ENCODE data around the gene HOXB6. TPM values are rescaled to one million over a fixed set of nuclear protein-coding genes. Genes with fewer than 3 reads are reported as not detected.
A peak's percentile ranks its signal among the peaks of the same experiment; 100 is the strongest.

HOXB6 gene
- polyA plus RNA-seq = not detected

DNA sequence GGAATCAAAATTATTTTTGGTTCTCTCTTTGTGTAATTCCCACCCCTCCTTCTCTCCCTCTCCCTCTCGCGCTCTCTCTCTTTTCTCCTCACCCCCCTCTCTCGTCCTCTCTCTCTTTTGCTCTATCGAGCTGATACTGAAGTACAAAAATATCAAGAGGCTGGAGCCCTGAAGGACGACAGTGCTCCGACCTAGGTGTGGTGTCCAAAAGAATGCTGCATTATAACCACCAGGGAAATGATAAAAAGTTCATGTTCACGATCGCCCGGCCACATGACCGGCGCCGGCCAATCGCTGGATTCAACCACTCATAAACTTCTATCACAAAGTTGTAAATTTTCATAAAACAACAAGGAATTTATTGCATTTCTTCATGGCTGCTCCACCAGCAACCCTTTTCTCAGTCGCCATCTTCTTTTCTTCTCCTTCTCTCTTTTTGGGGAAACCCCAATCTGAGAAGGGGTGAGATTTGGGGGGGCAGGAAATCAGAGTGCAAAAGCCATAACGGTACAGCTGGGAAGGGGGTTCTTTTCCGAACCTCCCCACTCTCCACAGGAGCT lies at the start of gene HOXB6:
Gene HOXB6, minus strand, starts transcription at position 217 of the 560 bp plus-strand sequence. CDS start 6,836 bp downstream, outside the sequence.
- no peaks in the 10 kb centered on the region for H3K9me3 Mint-ChIP-seq
- H3K4me3 Mint-ChIP-seq = peak within 1 kb of the TSS; percentile 42 to 77 (median 70)
- peak within 1 kb of the TSS in 2 of 3 donors; percentile 39 to 56 for H3K27ac Mint-ChIP-seq
- peaks cover 2% of the 10 kb centered on the region for H3K36me3 Mint-ChIP-seq
- peaks cover 3 to 5% (median 3%) of the 10 kb centered on the region in 3 donors for H3K4me1 Mint-ChIP-seq
- peaks cover 60% of the 10 kb centered on the region for H3K27me3 Mint-ChIP-seq

DNA sequence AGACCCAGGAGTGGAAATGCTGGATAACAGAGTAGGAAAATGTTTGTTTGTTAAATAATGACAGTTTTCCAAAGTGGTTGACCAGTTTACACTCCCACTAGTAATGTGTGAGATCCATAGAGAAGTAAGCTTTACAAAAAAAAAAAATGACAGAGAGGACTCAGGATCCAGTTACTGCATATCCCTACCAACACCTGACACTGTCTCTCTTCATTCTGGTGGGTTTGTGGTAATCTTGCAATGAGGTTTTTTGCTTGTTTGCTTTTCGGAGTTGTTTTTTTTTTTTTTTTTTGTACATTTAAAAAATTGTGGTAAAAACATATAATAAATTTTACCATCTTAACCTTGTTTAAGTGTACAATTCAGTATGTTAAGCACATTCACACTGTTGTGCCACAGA lies 45.0 kb upstream of the HOXB6 start:
- H3K9me3 Mint-ChIP-seq = no peaks in the 10 kb centered on the region
- H3K36me3 Mint-ChIP-seq = peaks cover 3% of the 10 kb centered on the region
- H3K4me3 Mint-ChIP-seq = no peak overlapping the region
- no peak overlapping the region for H3K27ac Mint-ChIP-seq
- H3K4me1 Mint-ChIP-seq = peaks cover 8 to 18% (median 12%) of the 10 kb centered on the region in 3 donors
- peaks cover 33% of the 10 kb centered on the region for H3K27me3 Mint-ChIP-seq

DNA sequence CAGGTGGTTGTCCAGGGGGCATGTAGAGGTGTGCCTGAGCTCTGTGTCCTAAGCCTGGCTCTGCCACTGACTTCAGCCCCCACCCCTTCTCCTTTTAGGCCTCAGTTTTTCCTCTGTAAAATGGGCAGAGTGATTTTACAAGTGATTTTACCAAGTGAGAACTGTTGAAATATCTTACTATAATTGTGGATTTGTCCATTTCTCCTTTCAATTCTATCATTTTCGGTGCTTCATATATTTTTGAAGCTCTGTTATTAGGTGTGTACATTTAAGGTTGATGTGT lies 43.1 kb upstream of the HOXB6 start:
- no peak overlapping the region for H3K27ac Mint-ChIP-seq
- H3K36me3 Mint-ChIP-seq = peaks cover 5% of the 10 kb centered on the region
- H3K27me3 Mint-ChIP-seq = peaks cover 46% of the 10 kb centered on the region
- peak overlapping the region; percentile 70 to 96 (median 86) for H3K4me3 Mint-ChIP-seq
- peaks cover 8 to 18% (median 12%) of the 10 kb centered on the region in 3 donors for H3K4me1 Mint-ChIP-seq
- H3K9me3 Mint-ChIP-seq = no peaks in the 10 kb centered on the region

DNA sequence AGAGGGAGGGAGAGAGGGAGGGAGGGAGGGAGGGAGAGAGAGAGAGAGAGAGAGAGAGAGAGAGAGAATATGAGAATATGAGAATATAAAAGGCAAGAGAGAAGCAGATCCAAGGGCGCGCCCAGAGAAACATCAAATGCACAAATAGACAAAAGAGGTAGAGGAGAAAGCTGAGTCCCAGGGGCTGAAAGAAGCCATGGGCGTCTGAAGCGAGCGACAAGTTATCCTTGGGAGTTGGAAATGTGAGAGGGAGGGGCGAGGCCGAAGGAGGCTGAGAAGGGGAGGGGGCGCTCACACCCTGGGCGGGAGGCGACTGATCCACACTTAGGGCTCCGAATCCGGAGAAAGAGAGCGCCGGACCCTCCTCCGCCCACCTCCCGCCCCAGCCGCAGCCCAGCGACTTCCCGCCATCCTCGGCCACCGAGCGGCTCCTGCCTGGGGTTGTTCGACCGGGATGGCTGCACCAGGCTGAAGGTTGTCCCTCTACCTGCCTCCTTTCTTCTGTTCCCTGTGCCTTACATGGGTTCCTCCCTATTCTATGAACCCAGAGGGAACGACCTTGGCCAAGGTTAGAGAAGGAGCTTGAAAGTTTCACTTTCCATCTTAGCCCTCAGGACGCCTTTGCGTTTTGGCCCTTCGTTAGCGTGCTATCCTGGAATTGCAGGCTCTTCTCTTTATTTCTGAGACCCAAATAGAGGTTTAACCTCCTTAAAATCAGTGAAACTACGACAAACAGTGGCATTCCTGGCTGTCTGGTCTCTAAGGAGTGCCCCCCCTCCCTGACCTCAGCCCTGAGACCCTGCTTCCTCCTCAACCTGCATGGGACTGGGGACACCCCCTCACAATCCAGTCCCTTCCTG lies 42.5 kb upstream of the HOXB6 start:
- Mint-ChIP-seq H3K9me3 (no peaks in the 10 kb centered on the region), H3K4me1 (peaks cover 8 to 16% (median 11%) of the 10 kb centered on the region in 3 donors), H3K36me3 (peaks cover 5% of the 10 kb centered on the region), H3K27ac (no peak overlapping the region), H3K27me3 (peaks cover 51% of the 10 kb centered on the region), H3K4me3 (peak overlapping the region; percentile 70 to 96 (median 86))

DNA sequence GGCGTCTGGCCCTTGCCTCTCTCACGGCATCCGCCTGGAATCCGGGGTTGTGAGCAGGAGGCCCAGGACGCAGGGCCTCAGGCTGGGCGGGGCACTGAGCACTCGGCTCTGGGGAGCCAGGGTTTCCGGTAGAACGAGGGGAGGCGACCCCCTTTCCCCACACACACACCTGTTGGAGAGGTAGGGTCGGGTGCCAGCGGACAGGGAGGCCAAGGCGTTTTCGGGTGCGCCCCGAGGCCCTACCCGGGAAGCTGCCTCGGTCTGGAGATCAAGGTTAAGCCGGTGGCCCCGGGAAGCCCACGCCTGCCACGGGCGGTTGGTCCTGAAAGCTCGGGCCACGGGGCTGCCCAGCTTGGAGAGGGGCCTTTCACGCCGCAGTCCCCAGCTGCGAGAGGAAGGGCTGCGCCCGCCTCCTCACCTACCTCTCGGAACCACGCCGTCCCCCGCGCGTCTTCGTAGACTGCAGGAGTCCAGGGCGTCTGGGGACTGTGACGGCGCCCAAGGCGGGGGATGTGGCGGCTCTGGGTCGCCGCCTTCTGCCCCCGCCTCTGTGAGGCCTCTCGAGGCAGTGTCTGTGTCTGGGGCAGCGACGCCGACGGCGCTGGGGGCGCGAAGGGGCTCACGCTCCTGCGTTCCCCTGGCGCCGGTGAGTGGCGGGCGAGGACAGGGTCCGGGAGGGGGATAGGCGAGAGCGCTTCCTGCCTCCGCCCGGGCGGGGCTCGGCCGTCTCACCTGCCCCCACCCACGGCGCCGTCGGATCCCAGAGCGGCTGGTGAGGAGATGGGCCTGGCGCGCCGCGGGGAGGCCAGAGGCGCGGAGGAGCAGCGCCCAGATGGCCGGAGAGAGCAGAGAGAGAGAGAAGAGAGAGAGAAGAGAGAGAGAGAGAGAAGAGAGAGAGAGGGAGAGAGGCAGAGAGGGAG lies 41.7 kb upstream of the HOXB6 start:
- H3K9me3 Mint-ChIP-seq = peaks cover 0 to under 1% (median 0%) of the 10 kb centered on the region in 3 donors
- peaks cover 57% of the 10 kb centered on the region for H3K27me3 Mint-ChIP-seq
- H3K27ac Mint-ChIP-seq = no peak overlapping the region
- H3K4me3 Mint-ChIP-seq = peak overlapping the region; percentile 70 to 96 (median 86)
- H3K4me1 Mint-ChIP-seq = peaks cover 6 to 15% (median 9%) of the 10 kb centered on the region in 3 donors
- peaks cover 3% of the 10 kb centered on the region for H3K36me3 Mint-ChIP-seq

DNA sequence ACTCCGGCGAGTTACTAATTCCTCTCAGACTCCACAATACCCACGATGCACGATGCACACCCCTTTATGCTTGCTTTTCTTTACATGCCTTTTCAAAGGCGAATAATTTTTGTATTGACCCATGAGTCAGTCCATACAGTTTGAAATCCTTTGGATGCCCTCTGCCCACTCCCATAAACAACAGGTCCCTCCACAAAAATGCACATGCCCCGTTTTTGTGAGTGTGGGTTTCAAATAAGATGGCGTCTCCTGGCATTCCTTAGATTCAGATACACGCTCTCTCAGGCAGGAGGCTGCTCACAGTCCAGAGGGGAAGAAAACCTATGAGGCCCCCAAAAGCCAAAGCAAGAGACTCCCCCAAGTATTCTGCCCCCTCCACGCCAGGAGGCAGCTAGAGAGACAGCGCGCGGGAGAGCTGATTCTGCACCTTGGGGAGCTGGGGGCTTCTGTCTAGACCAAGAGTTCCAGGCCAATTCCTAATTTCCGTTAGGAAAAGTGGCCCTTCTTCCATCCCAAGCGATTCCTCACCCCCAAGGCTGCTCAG lies 40.9 kb upstream of the HOXB6 start:
- Mint-ChIP-seq H3K9me3 (peaks cover 0 to 2% (median 0%) of the 10 kb centered on the region in 3 donors), H3K4me3 (peak overlapping the region; percentile 49 to 71 (median 64)), H3K27ac (peak overlapping the region in 1 of 3 donors; percentile 20), H3K27me3 (peaks cover 61% of the 10 kb centered on the region), H3K36me3 (peaks cover 5% of the 10 kb centered on the region), H3K4me1 (peaks cover 6 to 15% (median 11%) of the 10 kb centered on the region in 3 donors)

DNA sequence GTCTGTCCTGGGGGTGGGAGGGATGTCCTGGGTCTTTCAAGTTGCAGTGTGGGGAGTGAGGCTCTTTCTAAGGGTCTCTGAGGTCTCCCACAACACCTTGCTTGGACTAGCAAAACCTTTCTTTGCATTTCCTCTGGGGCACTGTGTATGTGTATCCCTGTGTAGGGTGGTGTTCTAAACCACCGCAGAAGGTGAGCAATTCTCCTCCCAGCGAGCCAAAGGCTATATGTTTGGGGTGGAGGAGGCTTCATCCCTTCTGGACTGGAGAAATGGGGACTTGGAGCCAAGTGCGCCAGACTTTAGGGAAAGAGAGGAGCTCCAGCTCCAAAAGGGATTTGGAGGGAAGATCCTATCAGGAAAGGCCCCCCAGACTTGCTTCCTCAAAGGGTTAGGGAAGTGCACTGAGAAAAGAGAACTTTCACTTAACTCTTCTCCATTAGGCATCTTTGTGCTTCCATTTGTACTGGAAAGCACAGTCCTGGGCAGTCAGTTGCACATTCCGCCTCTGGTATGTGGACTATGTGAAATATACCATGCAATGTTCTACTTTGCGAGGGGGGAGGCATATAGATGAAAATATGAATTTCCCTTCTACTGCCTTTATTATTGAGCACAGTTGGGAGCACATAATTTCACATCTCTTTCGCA lies 40.2 kb upstream of the HOXB6 start:
- Mint-ChIP-seq H3K27ac (peak overlapping the region in 1 of 3 donors; percentile 20), H3K4me3 (peak overlapping the region in 3 of 4 donors; percentile 49 to 71 (median 56)), H3K36me3 (peaks cover 4% of the 10 kb centered on the region), H3K4me1 (peaks cover 5 to 15% (median 11%) of the 10 kb centered on the region in 3 donors), H3K27me3 (peaks cover 58% of the 10 kb centered on the region), H3K9me3 (peaks cover 0 to 2% (median 0%) of the 10 kb centered on the region in 3 donors)

DNA sequence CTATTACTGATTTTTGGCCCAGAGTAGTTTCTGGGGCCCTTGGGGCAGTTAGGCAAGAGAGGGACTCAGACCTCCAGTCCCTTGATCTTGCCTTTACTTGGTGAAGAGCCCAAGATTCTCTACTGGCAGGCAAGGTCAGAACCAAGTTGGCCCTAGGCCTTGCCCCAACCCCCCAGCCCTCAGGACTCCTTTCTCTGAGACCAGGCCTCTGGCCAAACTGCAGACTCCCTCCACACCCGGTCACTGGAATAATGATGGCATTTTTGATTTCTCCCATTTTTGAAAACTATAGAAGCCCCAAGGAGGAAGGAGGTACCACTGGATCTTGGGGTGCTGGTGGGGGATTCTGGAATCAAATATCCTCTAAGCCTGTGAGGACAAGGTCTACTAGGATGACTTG lies 39.4 kb upstream of the HOXB6 start:
- peaks cover 0 to 2% (median 0%) of the 10 kb centered on the region in 3 donors for H3K9me3 Mint-ChIP-seq
- H3K27ac Mint-ChIP-seq = no peak overlapping the region
- H3K36me3 Mint-ChIP-seq = peaks cover 4% of the 10 kb centered on the region
- H3K27me3 Mint-ChIP-seq = peaks cover 62% of the 10 kb centered on the region
- peak overlapping the region in 2 of 4 donors; percentile 37 to 65 for H3K4me3 Mint-ChIP-seq
- H3K4me1 Mint-ChIP-seq = peaks cover 4 to 15% (median 11%) of the 10 kb centered on the region in 3 donors

DNA sequence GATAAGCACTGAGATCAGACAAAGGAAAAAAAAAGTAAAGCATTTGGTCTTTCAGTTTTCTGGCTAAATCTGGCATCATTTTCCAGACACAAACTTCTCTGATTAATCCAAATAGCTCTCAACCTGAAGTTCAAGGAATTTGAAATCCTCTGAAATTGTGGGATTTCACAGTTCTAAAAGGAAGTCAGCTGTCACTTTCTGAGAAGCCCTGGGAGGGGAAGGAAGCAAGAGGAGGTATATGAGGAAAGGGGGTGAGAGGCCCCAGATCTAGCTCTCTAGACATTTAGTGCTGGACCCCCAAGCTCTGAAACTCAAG lies 38.9 kb upstream of the HOXB6 start:
- Mint-ChIP-seq H3K4me3 (peak overlapping the region in 1 of 4 donors; percentile 37), H3K27me3 (peaks cover 62% of the 10 kb centered on the region), H3K9me3 (peaks cover 0 to 2% (median 0%) of the 10 kb centered on the region in 3 donors), H3K27ac (no peak overlapping the region), H3K4me1 (peaks cover 4 to 15% (median 11%) of the 10 kb centered on the region in 3 donors), H3K36me3 (peaks cover 4% of the 10 kb centered on the region)

DNA sequence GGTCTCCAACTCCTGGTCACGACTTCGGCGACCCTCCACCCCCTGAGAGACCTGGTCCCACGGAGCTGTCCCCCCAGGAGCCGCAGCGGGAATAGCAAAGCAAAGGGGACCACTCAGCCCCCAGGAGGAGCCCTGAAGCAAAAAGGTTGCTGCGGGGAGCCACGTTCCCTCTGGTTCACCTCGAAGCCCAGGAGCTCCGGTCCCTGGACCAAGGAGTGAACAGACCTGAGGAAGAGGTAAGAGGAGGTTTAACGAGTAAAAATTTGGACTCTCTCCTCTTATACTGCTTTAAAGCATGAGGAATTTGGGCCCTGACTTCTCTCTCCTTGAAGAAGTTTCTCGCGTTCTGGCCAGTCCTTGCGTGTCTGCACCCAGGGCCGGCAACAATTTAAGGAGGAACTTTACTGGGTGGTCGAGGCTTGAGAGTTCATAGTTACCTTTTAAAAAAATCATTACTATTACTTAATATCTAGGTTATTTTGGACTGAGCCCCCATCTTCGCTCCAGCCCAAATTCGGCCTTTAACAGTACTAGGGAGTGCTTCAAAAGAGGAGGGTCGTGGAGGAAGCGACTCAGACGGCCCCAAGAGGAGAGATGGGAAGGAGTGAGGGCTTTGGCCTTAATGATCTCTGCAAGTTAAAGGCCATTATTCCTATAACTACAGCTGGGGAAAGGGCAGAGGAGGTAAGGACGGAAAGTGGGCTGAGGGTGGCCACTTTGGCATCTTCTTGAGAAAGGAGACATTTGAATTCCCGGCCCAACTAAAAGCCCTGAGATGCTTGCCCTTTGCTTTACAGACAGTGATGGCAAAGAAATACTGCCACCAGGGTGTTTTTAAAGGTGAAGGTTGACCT lies 38.3 kb upstream of the HOXB6 start:
- Mint-ChIP-seq H3K4me1 (peaks cover 4 to 12% (median 10%) of the 10 kb centered on the region in 3 donors), H3K27me3 (peaks cover 60% of the 10 kb centered on the region), H3K9me3 (peaks cover 0 to 2% (median 0%) of the 10 kb centered on the region in 3 donors), H3K36me3 (peaks cover 4% of the 10 kb centered on the region), H3K27ac (no peak overlapping the region), H3K4me3 (peak overlapping the region in 1 of 4 donors; percentile 37)

DNA sequence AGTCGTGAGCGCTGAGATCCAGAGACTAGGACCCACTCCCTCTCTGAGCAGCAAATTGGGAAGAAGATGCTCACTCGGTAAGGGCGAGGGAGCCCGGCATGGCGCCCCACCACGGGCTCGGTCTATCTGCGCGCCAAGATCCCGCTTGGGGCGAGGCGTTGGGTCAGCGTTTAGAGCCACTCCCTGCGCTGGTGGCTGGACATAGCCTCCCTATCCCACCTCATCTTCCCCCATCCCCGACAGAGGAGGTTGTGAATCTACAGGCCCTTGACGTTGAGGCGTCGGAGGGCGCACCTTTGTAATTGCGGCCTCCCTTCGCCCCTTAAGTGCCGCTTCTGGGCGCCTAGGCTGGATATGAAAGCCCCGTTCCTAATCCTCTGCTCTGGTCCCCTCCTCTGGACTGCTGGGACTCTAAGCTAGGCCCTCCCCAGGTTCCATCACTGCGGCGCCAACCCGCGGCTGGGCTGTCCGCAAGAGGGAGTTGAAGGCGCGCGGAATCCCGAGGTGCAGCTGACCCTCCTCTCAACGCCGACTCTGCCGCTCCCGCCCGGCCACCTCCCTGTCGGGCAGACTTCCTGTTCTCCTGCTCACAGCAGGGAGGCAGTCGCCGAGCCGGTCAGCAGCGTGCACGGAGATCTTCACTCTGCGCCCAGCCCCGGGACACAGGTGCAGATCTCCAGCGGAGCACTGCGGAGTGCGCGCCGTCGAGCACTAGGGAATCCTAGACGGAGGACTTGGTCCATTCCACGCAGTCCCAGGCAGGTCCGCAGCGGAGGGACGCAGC lies 37.5 kb upstream of the HOXB6 start:
- H3K4me1 Mint-ChIP-seq = peaks cover 2 to 11% (median 5%) of the 10 kb centered on the region in 3 donors
- H3K4me3 Mint-ChIP-seq = no peak overlapping the region
- H3K27ac Mint-ChIP-seq = peak overlapping the region in 2 of 3 donors; percentile 1 to 10
- peaks cover 0 to 2% (median 0%) of the 10 kb centered on the region in 3 donors for H3K9me3 Mint-ChIP-seq
- H3K36me3 Mint-ChIP-seq = peaks cover 4% of the 10 kb centered on the region
- peaks cover 67% of the 10 kb centered on the region for H3K27me3 Mint-ChIP-seq

DNA sequence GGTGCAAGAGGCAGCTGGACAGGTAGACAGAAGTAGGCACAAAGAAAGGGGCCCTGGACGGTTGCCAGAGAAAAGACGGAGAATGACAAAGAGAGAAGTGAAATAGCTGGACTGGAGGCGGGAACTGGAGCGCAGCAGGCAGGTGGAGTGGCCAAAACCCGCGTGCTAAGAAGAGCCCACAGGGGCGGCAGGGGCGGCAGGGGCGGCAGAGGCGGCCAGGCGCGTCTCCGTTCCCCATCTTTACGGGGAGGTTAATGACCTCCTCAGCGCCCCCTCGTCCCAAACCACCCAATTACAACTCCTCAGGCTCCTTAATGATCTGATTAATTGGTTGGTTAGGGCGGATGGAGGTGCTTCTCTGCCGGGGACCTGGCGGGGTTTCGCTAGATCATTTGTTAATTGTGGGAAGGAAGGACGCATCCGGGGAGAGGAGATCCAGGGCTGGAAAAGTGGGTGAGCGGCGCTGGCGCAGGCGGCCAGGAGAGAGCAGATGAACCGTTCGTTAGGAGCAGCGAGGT lies 36.8 kb upstream of the HOXB6 start:
- Mint-ChIP-seq H3K9me3 (peaks cover 0 to 2% (median 0%) of the 10 kb centered on the region in 3 donors), H3K27me3 (peaks cover 72% of the 10 kb centered on the region), H3K27ac (peak overlapping the region in 2 of 3 donors; percentile 1 to 10), H3K4me1 (peaks cover 2 to 11% (median 3%) of the 10 kb centered on the region in 3 donors), H3K4me3 (peak overlapping the region in 1 of 4 donors; percentile 33), H3K36me3 (peaks cover 4% of the 10 kb centered on the region)

Data from IgD-negative memory B cell (primary cell).